HT1080 (cell line): ENCODE measurements around the gene COMMD2. TPM values are rescaled to one million over a fixed set of nuclear protein-coding genes. Genes with fewer than 3 reads are reported as not detected.

Experiments
- DNase-seq: peaks from one replicate; pipeline ENCODE4 v3.0.0-alpha.2; 2015; ENCODE audit warnings: low read depth
- polyA plus RNA-seq, 2 experiments: library from polyadenylated mRNA; depleted of rRNA; stranded (reverse); fragments of >200 nt; gene quantifications; 2 replicates each; pipeline ENCODE4 v1.2.3, GENCODE V29; 2015
- total RNA-seq: library from RNA; depleted of rRNA; stranded (reverse); fragments of >200 nt; shearing (Covaris generic); gene quantifications from 2 replicates; pipeline ENCODE4 v1.2.3, GENCODE V29; 2014; rRNA removed

The COMMD2 gene
- total RNA-seq = 50.0 and 50.9 TPM in 2 replicates
- polyA plus RNA-seq (2015; cell fraction: cytosol; rRNA removed) = 29.7 and 30.7 TPM in 2 replicates
- polyA plus RNA-seq (2015; cell fraction: nucleus; rRNA removed) = 29.5 and 31.0 TPM in 2 replicates

DNA sequence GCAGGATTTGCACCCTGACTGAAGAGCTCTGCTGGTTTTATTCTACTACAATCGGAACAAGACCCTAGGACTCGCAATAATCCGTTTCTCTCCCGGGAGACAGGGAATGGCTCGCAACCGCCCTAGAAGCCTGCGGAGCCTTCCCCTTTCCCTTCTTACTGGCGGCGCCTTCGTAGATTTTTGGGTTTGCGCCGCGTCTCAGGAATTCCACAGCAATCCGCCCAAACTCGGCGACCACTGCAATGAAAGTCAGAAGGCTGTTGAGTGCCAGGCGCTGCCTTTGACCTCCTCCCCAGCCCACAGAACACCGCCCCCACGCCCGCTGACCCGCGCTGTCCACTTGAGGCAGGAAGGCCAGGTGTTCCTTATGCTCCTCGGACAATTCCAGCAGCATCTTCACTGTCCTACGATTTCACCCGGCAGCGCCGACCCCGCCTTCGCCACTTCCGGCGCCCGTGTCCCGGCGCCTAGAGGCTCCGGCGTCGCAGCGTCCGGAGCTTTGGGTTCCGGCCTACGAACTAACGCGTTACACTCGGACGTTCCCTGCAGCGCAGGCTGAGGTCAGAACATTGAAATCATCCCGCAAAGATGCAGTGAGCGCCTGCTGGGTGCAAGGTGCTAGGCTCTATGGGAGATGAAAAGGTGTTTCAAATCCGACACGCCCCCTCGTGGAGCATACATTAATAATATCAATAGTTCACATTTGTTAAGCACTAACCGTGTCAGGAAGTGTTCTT, at the start of gene COMMD2:
Gene COMMD2, minus strand, starts transcription at position 439 of the 737 bp plus-strand sequence. Its CDS starts 45 bp downstream, at position 394.
- peak; percentile 94 for DNase-seq

DNA sequence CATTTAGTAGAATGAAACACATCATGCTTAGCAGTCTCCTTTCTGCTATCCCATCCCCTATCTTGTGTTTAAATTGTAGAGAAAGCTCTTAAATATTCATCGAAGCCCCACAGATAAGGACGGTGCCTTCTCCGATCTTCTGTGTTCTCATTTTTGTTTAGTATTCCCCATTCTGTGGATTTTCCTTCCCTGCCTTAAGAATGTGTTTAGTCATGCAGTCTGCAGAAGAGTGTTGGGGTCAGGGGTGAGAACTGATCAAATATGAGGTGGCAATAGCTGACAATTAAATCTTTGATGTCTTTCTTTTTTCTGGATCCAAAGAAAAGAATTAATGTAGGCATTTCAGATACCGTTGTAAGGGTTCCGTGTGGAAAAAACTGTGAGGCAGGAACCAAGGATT, 49.4 kb upstream of the COMMD2 start:
- no peak for DNase-seq

- no peak for DNase-seq
Observed at GRCh38 chr3:149801195-149801594, 48.9 kb upstream of the COMMD2 start.

DNA sequence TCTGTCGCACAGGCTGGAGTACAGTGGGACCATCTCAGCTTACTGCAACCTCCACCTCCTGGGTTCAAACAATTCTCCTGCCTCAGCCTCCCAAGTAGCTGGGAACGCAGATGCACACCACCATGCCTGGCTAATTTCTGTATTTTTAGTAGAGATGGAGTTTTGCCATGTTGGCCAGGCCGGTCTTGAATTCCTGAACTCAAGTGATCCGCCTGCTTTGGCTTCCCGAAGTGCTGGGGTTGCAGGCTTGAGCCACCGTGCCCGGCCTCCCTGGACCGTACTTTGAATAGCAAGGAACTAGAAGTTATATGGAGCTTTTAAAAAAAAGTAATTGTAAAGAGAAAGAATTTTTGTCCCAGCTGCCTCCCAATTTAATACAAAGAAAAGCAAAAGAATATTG, 48.4 kb upstream of the COMMD2 start:
- no peak for DNase-seq

GRCh38 chr3:149796026-149796425, 43.7 kb upstream of the COMMD2 start:
- DNase-seq = no peak

DNA sequence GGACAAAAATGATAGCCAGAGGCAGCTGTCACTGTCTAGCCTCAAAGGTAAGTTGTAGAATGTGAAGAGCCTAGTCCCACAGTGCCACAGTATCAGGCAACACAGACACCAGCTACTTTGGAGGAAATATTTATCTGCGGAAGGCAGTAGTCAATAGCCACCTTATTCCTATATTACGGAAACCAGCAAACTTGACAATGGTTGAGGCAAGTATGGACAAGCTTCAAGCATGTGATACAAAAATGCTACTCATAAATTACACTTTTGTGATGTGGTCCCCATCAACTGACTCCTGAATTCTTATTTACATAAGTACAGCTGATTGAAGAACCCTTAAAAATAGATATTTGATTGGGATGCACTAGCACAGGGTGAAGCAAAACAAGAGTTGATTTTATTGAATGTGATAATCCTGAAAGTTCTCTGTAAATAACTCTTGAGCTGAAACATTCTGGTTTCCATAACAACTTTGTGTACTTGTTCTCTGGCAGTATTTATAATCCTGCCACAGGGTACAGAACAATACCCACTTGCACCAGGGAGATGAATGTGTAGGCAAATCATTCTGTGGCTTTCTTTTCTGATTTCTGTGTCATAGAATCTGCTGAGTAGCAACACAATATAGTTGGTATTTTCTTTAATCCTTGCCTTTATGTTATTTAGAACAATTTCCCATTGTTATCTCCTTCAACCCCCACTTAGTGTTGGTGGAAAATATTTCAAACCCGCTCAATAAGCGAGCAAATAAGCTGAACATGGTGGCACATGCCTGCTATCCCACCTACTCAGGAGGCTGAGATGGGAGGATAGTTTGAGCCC, 40.4 kb upstream of the COMMD2 start, which contains the start of gene ANKUB1:
Gene ANKUB1, minus strand, starts transcription at position 103 of the 819 bp plus-strand sequence. CDS start 188 bp downstream, outside the sequence.
- DNase-seq = no peak

- DNase-seq = no peak
Observed at GRCh38 chr3:149790698-149791097, 38.4 kb upstream of the COMMD2 start.

DNA sequence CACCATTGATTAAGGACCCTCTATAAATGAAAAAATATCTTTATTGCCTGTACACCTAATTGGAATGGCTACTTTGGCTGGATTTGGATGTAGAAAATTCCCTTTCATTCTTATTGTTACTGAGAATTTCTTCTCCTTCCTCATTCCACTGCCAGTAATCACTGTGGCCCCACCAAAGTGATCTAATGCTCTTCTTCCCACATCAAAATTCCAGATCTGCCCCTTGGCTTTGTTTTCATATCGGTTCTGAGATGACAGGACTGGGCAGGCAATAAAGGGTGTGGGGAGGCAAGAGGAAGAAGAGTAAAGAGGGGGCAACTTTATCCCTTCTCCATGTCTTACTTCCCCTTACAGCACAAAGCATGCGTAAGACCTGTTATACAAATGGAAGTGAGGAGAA, 38.0 kb upstream of the COMMD2 start:
- DNase-seq = peak; percentile 37

DNA sequence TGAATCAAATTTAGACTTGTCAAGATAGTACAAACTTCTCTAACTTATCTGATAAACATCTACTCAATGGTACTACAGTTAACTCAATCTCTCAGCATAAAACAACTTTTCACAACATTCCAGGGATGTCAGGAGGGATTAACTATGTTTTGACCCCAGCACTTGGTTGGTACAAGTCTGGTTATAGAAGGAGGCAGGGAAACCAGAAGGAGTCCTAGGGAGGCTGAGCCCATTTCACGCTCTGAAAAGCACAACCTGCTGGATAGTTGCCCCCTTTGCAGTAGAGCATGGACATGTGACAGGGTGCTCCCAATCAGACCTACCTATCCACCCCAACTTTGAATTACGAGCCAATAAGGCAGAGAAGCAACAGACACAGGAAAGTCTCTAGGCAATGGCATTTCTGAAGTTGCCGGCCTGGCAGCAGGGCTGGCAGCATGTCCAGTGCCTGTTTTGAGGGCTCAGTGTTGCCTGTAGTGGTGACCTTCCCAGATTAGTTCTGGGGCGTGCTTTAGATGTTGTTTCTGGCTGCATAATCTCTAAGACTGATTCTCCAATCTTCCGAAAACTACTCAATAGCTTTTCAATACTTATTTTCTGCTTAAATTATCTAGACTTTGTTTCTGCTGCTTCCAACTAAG, 31.9 kb upstream of the COMMD2 start:
- DNase-seq = peak; percentile 52

- DNase-seq = peak; percentile 76
Observed at GRCh38 chr3:149783576-149783975, 31.3 kb upstream of the COMMD2 start.

DNA sequence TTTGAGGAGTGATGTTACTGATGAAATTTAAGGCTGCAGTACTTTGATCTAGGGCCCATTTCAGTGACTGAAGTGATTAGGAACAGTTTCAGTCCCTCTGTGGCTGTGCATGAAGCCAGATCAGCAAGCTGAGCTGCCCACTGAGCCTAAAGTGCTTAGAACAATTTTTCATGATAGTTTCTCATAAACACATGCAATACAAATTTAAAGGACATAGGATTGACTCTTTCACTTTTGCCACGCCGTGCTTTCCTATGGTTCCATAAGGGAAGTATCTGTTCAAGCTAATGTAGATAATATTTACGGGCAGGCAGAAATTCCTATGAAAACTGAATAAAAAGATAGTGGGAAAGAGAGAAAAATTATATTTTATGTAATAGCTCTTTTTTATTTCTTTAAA, 29.5 kb upstream of the COMMD2 start:
- DNase-seq = no peak

DNA sequence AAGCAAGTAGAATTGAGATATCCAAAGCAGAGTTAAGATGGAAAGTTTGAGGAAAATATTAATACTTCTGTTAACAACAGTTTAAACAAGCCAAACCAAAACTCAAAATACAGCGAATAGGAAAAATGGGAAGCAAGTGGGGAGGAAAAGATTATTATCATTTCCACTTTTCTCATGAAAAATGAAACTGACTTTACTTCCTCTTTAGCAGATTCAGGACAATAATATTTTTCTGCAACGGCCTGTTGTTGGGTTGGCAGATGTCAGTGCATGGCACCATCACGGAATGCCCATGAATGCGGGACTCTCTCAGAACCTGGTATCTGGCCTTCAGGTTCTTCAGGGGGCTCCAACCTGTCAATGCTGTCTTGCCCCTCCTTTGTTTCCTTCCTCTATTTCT, 28.9 kb upstream of the COMMD2 start:
- no peak for DNase-seq

GRCh38 chr3:149777414-149778214, 25.3 kb upstream of the COMMD2 start:
- DNase-seq = no peak

- no peak for DNase-seq
Observed at GRCh38 chr3:149776170-149776569, 23.9 kb upstream of the COMMD2 start.

- DNase-seq = no peak
Observed at GRCh38 chr3:149772861-149773260, 20.6 kb upstream of the COMMD2 start.

DNA sequence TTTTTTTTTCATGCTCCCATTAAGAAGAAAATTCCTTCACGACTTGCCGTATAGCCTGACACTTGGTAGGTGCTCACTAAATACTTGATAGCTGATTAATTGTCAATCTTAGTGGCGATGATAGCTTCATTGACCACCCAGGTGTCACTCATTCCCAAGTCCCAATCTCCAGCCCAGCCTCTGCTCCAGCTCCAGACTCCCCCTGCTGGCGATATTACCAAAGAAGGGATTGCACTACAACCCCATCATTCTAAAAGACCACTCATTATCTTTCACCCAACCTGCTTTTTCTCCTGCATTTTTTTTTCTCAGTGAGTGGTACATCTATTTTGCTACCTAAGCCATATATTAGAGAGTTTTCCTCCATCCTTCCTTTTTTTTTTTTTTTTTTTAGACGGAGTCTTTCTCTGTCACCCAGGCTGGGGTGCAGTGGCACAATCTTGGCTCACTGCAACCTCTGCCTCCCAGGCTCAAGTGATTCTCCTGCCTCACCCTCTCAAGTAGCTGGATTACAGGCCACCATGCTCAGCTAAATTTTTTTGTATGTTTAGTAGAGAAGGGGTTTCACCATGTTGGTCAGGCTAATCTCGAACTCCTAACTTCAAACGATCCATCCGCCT, 19.5 kb upstream of the COMMD2 start:
- peak; percentile 54 for DNase-seq

DNA sequence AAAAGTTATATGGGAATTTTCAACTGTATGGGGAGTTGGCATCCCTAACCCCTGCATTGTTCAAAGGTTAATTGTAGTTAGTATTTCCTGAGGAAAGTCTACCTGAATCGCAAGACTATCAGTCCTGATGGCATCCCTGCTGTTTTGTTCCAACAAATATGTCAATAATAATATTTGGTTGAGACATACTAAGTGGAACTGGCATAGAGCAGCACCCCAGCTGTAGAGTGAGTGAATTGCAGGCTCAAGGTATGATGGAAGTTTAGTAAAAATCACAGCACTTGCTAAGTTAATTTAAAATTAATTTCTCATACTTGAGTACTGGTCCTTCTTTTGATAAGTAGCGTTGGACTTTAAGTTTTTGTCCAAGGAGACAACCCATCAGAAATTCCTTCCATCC, 18.0 kb upstream of the COMMD2 start:
- DNase-seq = no peak

DNA sequence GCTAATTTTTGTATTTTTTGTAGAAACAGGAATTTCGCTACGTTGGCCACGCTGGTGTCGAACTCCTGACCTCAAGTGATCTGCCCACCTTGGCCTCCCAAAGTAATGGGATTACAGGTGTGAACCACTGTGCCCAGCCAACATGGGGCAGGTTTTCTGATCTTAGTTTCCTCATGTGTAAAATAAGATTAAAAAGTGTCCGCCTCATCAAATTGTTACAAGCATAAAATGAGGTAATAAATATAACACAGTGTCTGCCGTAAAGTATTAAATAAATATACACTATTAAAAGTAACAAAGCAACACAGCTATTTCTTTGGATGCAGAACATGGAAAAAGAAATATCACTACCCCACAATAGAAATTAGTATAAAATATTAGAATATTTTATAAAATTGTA, 16.4 kb upstream of the COMMD2 start:
- no peak for DNase-seq

DNA sequence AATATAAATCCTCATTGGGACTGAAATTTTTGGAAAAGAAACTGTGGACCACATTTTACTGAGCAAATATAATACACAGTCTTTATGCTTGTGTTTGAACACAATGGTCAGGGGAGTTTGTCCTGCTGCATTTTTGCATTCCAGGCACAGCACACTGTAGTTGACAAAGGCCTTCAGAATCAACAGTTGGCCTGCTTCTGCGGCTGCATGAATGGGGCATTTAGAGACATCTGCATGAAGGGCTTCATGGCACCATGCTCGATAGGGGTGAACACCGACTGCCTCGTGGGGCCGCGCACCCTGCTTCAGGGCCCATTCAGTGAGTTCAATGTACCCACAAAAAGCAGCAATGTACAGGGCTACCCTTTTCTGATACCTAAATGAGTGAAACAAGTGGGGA, 15.4 kb upstream of the COMMD2 start:
- DNase-seq = no peak

GRCh38 chr3:149765762-149766334, 13.6 kb upstream of the COMMD2 start:
- peak; percentile 57 for DNase-seq
